Upper lobe of left lung (tissue), 4 donors: Measurements from ENCODE around the gene MRM1.

Experiments used
- POLR2A ChIP-seq, 4 donors: fragments of 450-650 bp; IDR thresholded peaks; one replicate each; pipeline ENCODE4 v1.5.1; 2016 to 2017; ENCODE audit warnings: antibody characterized with exemption in 4 of 4, mild to moderate bottlenecking in 2 of 4
- TF ChIP-seq, protein P1 (sequence below), 6 experiments: fragments of 450-650 bp in 4 of 6; fragments of 200-600 bp in 2 of 6; sonication (generic) in 2 of 6; IDR thresholded peaks; one replicate each; pipeline ENCODE4 v1.5.1; 2016 to 2019; ENCODE audit warnings: antibody characterized with exemption in 6 of 6

- TF ChIP-seq POLR2A (IDR thresholded peaks at IDR 0.05), result no peak
- TF ChIP-seq, protein P1, sequence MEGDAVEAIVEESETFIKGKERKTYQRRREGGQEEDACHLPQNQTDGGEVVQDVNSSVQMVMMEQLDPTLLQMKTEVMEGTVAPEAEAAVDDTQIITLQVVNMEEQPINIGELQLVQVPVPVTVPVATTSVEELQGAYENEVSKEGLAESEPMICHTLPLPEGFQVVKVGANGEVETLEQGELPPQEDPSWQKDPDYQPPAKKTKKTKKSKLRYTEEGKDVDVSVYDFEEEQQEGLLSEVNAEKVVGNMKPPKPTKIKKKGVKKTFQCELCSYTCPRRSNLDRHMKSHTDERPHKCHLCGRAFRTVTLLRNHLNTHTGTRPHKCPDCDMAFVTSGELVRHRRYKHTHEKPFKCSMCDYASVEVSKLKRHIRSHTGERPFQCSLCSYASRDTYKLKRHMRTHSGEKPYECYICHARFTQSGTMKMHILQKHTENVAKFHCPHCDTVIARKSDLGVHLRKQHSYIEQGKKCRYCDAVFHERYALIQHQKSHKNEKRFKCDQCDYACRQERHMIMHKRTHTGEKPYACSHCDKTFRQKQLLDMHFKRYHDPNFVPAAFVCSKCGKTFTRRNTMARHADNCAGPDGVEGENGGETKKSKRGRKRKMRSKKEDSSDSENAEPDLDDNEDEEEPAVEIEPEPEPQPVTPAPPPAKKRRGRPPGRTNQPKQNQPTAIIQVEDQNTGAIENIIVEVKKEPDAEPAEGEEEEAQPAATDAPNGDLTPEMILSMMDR (IDR thresholded peaks at IDR 0.05), result no peak
Measured at GRCh38 chr17:36592316-36592715, 9.1 kb upstream of the MRM1 start.
